Colonic mucosa (tissue), 4 donors: ENCODE measurements around the gene KRT2. TPM values are rescaled to one million over a fixed set of nuclear protein-coding genes. Genes with fewer than 3 reads are reported as not detected.

Experiments
- DNase-seq: peaks from one replicate; pipeline ENCODE4 v3.0.0-alpha.2; 2020
- H3K27ac ChIP-seq: fragments of 200-600 bp; one replicate; pipeline ENCODE4 v1.8.0; 2021
- H3K27me3 ChIP-seq: fragments of 200-600 bp; one replicate; pipeline ENCODE4 v1.8.0; 2021
- H3K36me3 ChIP-seq: fragments of 200-600 bp; one replicate; pipeline ENCODE4 v1.8.0; 2021
- H3K4me1 ChIP-seq: fragments of 200-600 bp; one replicate; pipeline ENCODE4 v1.8.0; 2021; ENCODE audit warnings: mild to moderate bottlenecking
- H3K4me3 ChIP-seq: fragments of 200-600 bp; one replicate; pipeline ENCODE4 v1.8.0; 2021
- H3K9ac ChIP-seq, 2 donors: one replicate each; pipeline ENCODE4 v1.7.0; 2013; ENCODE audit warnings: control low read depth in 2 of 2, low read depth in 2 of 2, low read length in 2 of 2
- H3K9me3 ChIP-seq: fragments of 200-600 bp; one replicate; pipeline ENCODE4 v1.8.0; 2021
- intact Hi-C: fragments of 100-400 bp; cut with DNase I; formaldehyde crosslinking; loops from one replicate; pipeline ENCODE4 v1.14.1; 2022
- total RNA-seq, 2 donors: library from RNA; stranded (reverse); fragmentation: NEBNext Ultra II Directional in 1 of 2; extraction: Animal tissue kit (Norgen Biotek cat#: 25700) in 1 of 2; gene quantifications; one replicate each; pipeline ENCODE4 v1.2.1, GENCODE V29; 2021
- TF ChIP-seq, protein P1 (sequence below): fragments of 200-600 bp; IDR thresholded peaks from one replicate; pipeline ENCODE4 v1.8.0; 2022; ENCODE audit warnings: antibody characterized with exemption, mild to moderate bottlenecking
- donor health status: healthy.
- donor health status: DM: no; HTN: no; CAD: no.
- donor health status: DM: no; HTN: no; CAD: no.

The KRT2 gene
- total RNA-seq, 2 donors from 2014 or later: not detected

DNA sequence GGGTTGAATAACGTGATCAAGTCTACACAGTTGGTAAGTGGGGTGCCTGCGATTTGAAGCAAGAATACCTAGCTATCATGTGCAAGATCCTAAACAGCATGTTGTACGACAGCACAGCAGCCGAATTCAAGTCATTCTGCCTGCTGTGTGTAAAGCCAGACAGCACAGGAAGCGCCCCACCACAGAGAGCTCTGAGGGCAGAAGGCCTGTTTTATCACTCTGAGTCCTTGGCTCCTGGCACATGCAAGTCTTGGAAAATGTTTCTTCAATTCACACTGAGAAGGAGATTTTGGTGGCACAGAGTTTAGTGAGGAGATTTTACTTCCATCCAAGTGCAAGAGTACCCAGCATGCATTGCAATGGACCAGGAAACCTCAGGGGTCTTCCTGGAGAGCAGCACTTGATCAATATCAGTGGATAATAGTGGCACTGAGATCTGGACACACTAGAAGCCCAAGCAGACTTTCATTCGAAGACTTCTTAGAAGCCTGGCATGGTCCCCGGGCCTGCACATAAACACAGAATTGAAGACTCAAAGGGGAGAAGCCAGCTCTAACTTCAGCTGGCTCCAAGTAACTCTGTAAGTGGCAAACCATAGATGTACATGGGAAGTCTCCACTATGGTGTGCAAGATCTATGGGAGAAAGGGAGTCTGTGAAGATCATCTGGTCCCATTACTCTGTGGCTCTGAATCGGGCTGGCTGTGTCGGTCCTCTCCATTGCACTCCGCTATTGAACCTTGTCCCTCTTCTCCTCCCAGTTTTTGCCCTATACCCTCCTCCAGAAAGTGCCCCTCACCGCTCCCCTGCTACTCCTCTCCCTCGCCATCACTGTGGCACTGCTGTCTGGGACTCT, 29.7 kb upstream of the KRT2 start:
- TF ChIP-seq, protein P1, sequence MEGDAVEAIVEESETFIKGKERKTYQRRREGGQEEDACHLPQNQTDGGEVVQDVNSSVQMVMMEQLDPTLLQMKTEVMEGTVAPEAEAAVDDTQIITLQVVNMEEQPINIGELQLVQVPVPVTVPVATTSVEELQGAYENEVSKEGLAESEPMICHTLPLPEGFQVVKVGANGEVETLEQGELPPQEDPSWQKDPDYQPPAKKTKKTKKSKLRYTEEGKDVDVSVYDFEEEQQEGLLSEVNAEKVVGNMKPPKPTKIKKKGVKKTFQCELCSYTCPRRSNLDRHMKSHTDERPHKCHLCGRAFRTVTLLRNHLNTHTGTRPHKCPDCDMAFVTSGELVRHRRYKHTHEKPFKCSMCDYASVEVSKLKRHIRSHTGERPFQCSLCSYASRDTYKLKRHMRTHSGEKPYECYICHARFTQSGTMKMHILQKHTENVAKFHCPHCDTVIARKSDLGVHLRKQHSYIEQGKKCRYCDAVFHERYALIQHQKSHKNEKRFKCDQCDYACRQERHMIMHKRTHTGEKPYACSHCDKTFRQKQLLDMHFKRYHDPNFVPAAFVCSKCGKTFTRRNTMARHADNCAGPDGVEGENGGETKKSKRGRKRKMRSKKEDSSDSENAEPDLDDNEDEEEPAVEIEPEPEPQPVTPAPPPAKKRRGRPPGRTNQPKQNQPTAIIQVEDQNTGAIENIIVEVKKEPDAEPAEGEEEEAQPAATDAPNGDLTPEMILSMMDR: no peak
- no peak for DNase-seq
- no peak overlapping the region for H3K4me3 ChIP-seq
- intact Hi-C loops: no loop called here
- H3K4me1 ChIP-seq: no peaks in the 10 kb centered on the region
- H3K9me3 ChIP-seq: no peaks in the 10 kb centered on the region
- no peaks in the 10 kb centered on the region for H3K27me3 ChIP-seq
- H3K36me3 ChIP-seq: no peaks in the 10 kb centered on the region
- H3K27ac ChIP-seq: no peak overlapping the region
- no peak overlapping the region for H3K9ac ChIP-seq

DNA sequence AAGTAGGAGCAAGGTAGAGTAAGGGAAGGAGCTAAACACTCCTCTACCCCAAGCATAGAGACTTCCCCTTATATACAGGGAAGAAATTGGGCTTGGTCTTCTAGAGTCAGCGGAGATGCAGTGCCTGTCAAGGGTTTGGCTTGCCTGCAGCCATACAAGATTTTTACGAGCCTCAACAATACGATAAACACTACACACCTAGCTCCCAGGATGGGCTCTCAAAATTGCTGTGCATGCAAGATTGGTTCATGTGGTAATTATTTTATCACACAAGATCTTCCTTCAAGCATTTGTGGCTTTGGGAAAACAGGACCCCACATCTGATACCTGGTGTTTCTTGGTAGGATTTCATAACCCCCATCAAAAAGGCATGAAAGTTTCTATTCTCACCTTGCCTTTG, 28.4 kb upstream of the KRT2 start, which contains the start of gene KRT1:
Gene KRT1, minus strand, starts transcription at position 45 of the 400 bp plus-strand sequence. CDS start 59 bp downstream, outside the sequence.
- Histone ChIP-seq H3K9ac (no peak within 1 kb of the TSS), H3K27ac (no peak within 1 kb of the TSS), H3K4me3 (no peak within 1 kb of the TSS), H3K27me3 (no peaks in the 10 kb centered on the region), H3K36me3 (no peaks in the 10 kb centered on the region), H3K9me3 (no peaks in the 10 kb centered on the region), H3K4me1 (no peaks in the 10 kb centered on the region)
- intact Hi-C loops: no loop called here
- TF ChIP-seq, protein P1: no peak
- DNase-seq: no peak

DNA sequence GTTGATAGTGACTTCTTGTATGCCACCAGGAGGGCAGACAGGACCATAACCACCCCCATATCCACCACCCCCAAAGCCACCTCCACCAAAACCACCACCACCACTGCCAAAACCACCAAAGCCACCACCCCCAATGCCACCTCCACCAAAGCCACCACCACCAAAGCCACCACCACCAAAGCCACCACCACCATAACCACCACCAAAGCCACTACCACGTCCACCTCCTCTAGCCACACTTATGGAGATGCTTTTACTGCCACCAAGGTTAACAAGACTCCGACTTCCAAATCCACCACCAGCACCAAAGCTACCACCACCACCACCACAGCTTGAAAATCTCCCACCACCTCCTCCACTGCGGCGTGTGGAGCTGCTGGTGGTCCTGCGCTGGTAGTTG, 27.9 kb upstream of the KRT2 start:
- Histone ChIP-seq H3K9me3 (no peaks in the 10 kb centered on the region), H3K4me3 (no peak overlapping the region), H3K9ac (no peak overlapping the region), H3K27ac (no peak overlapping the region), H3K27me3 (no peaks in the 10 kb centered on the region), H3K36me3 (no peaks in the 10 kb centered on the region), H3K4me1 (no peaks in the 10 kb centered on the region)
- intact Hi-C loops: loop anchor here (10.0 kb wide), 1 partner anchor 185 kb away; no protein-coding TSS in a partner anchor
- TF ChIP-seq, protein P1: no peak
- no peak for DNase-seq

DNA sequence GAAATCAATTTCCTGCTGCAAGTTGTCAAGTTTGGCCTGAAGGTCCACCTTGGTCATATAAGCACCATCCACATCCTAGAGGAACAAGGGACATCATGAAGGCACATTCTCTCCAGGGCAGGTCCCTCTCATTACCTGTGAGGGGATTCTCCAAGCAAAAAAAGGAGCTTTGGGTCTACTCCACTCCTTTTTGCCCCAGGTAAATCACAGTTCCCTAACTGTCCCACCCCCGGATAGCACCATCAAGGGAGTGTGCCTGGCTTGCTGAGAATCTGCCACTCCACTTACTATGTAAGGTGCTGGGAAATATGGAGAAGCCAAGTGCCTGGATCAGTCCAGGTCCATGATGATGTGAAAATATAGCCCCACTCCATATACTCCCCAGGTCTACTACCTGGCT, 25.7 kb upstream of the KRT2 start:
- Histone ChIP-seq H3K27ac (no peak overlapping the region), H3K4me3 (no peak overlapping the region), H3K9me3 (no peaks in the 10 kb centered on the region), H3K36me3 (no peaks in the 10 kb centered on the region), H3K27me3 (no peaks in the 10 kb centered on the region), H3K4me1 (no peaks in the 10 kb centered on the region), H3K9ac (peak overlapping the region in 1 of 2 donors; percentile 9)
- intact Hi-C loops: loop anchor here (10.0 kb wide), 1 partner anchor 187 kb away; no protein-coding TSS in a partner anchor
- no peak for DNase-seq
- TF ChIP-seq, protein P1: no peak

DNA sequence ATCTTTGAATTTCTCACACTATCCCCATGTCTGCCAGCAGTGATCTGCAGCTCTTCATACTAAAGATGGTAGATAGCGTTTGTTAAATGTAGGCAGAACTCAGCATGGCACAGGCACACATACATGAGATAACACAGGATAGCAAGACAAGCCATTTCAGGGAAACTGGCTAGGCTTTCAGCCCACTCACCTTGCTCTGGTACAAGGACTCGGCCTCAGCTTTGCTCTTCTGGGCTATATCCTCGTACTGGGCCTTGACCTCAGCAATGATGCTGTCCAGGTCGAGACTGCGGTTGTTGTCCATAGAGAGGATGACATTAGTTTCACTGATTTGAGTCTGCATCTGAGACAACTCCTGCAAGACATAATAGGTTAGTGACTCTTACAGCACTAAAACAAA, 25.1 kb upstream of the KRT2 start:
- Histone ChIP-seq H3K27me3 (no peaks in the 10 kb centered on the region), H3K9me3 (no peaks in the 10 kb centered on the region), H3K4me3 (no peak overlapping the region), H3K36me3 (no peaks in the 10 kb centered on the region), H3K9ac (no peak overlapping the region), H3K4me1 (no peaks in the 10 kb centered on the region), H3K27ac (no peak overlapping the region)
- TF ChIP-seq, protein P1: no peak
- intact Hi-C loops: loop anchor here (10.0 kb wide), 1 partner anchor 188 kb away; no protein-coding TSS in a partner anchor
- DNase-seq: no peak
